Brain pericyte (primary cell): ENCODE results near the gene MATR3.
A peak's percentile ranks its signal among the peaks of the same experiment; 100 is the strongest.
"Not testable (repeated sequence)": the region's sequence is repeated elsewhere in the genome, so short reads cannot be mapped to it uniquely, and the experiment has no call there.

Source experiments
- DNase-seq: peaks from one replicate; pipeline ENCODE4 v3.0.0-alpha.2; 2012; ENCODE audit warnings: low read depth, low spot score

Gene MATR3

GRCh38 chr5:139347863-139348262, 54.3 kb downstream of the MATR3 start:
- DNase-seq: not testable (repeated sequence)

DNA sequence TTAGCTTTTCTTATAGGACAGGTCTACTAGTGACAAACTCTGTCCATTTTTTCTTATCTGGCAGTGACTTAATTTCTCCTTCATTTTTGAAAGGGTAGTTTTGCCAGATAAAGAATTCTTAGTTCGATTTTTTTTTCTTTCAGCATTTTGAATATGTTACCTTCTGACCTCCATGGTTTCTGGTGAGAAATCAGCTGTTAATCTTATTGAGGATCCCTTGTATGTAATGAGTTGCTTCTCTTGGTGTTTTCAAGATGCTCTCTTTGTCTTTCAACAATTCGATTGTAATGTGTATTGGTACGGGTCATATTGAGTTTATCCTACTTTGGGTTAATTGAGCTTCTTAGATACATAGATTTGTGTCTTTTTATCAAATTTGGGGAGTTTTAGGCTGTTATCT, 60.6 kb downstream of the MATR3 start:
- DNase-seq: no peak

GRCh38 chr5:139355900-139356299, 62.4 kb downstream of the MATR3 start:
- DNase-seq: not testable (repeated sequence)

DNA sequence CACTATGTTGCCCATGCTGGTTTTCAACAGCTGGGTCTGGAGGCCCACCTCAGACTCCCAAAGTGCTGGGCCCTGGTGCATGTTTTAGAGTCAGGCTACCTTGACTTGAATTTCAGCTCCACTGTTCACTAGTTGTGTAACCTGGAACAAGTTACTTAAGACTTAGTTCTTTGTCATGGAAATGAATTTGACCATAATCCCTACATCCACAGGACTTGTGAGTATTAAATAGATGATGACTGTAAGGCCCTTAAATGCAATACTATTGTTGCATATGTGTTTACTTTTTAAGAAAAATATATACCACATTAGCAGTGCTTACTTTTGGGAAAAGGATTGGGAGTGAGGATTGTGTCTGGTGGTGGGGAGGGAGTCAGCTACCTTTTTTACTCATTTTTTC, 64.5 kb downstream of the MATR3 start:
- DNase-seq: no peak

DNA sequence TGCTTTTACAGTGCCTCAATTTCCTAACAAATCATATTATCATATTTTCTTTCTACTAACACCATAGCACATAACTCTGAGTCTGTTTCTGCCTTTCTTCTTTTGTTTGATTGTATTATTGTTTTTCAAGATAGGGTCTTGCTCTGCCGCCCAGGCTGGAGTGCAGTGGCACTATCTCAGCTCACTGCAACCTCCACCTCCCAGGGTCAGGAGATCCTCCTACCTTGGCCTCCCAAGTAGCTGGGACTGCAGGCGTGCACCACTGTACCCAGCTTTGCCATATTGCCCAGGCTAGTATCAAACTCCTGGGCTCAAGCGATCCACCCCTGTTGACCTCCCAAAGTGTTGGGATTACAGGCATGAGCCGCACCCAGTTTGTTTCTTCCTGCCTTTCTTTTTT, 66.8 kb downstream of the MATR3 start:
- no peak for DNase-seq

GRCh38 chr5:139361835-139362429, 68.4 kb downstream of the MATR3 start:
- no peak for DNase-seq

DNA sequence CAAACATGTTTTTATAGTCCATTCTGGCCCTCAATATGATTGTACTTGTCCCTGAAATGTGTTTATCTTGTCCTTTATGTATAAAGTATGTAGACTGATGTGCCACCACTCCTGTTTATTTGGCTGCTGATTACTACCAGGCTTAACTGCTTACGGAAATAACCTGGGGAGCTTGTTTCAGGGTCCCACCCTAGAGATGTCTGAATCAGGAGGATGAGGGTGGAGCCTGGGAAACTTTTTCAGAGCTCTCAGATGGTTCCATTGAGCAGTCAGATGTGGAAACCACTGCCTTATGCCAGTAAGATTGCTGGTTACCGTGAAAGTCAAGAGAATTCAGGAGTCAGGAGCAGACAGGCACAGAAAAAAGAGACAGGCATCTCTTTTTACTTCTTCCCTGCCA, 70.4 kb downstream of the MATR3 start:
- DNase-seq: no peak

DNA sequence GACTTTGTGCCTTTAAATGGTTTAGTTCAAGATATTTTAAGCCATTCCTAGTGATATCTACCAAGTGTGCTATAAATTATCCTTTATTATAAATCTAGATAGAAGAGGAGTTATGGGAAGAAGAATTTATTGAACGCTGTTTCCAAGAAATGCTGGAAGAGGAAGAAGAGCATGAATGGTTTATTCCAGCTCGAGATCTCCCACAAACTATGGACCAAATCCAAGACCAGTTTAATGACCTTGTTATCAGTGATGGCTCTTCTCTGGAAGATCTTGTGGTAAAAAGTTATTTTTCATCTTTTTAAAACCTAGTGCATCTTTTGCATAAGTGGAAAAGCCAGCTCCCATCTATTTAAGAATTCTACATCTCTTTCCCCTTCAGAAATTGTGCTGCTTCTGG, 70.9 kb downstream of the MATR3 start:
- no peak for DNase-seq

GRCh38 chr5:139368613-139369012, 75.1 kb downstream of the MATR3 start:
- no peak for DNase-seq

DNA sequence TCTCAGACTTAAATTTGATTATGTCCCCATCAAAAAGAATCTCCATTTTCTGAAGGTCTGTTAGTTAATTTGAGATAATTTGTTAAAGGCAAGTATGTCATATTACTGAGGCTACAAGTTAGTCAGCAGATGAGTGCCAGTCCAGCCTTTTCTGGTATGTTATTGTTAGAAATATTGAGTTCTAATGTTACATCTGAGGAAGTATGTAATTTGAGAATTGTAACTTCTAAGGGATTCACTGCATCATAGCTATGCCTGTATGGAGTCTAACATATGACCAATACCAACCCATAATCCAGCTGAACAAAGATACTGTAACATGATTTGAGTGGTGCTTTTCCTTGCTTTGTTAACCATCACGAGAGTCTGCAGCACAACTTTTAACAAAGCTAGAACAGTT, 75.6 kb downstream of the MATR3 start:
- DNase-seq: peak; percentile 68

- no peak for DNase-seq
Measured at GRCh38 chr5:139371482-139372435, 78.2 kb downstream of the MATR3 start.

DNA sequence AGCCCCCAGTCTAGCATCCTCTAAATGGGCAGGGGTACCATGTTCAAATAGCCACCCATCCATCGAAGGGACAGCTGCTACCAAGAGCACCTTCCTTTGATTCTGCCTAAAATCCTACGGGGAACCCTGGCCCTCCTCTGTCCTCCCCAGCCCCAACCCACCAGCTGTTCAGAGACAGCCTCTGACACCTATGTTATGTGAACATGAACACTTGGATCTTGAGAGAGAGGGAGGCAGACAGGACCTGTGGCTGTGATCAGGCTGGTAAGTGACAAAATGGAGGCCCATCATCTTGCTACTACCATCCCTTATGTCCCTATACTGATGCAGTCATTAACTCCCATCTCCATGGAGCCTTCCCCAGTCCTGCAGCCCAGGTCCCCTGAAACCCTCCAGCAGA, 81.4 kb downstream of the MATR3 start:
- DNase-seq: no peak

- no peak for DNase-seq
Measured at GRCh38 chr5:139376364-139376763, 82.8 kb downstream of the MATR3 start.

- no peak for DNase-seq
Measured at GRCh38 chr5:139377226-139377625, 83.7 kb downstream of the MATR3 start.

- DNase-seq: no peak
Measured at GRCh38 chr5:139378101-139378825, 84.7 kb downstream of the MATR3 start.

DNA sequence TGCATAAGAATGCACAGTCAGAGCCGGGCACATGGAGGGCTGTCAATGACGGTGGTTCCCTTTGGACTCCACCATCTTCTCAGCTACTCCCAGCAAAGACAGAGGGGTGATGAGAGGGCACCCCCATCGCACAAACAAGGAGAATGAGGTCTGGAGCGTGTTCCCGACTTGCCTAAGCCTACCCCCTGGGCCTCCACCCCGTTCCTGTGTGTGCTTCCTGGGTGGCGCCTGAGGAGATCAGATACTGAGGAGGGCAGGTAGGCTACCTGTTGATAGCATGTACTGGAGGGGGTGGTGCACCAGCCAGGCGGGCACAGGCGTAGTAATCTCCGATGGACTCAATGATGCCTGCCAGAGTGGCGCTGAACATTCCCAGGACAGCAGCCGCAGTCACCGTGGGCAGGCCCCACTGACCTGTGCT, 85.4 kb downstream of the MATR3 start:
- no peak for DNase-seq

DNA sequence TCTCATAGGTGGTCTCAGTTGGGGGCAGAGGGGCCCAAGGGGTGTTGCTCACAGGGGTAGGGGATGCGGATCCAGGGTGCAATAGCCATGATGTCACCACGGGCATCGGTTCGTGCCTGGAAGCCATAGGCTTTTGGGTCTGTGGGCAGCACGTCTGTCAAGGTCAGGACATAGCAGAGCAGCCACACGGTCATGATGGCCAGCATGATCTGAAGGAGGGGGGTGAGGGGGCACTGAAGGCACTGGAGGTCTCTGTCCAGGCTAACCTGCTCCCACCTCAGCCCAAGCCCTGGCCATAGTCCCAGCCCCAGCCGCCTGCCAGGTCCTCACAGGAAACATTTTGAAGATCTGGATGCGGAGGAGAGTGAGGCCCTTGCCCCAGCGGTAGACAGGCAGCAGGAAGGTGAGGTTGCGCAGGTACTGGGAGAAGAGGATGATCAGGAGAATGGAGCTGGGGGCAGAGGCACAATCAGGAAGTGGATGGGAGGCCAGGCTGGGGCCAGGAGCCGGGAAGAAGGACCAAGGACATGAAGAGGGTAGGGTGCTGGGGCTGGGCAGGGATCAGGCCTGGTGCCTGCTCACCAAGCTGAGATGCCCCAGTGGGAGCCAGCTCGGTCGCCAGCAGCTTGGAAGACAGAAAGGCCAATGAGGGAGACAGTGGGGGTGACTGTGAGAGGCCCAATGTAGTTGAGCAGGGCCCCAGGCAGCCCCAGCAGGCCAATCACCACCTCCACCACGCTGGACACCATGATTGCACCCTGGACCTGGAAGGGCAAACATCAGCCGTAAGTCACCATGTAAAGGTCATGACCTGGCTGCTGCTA, 86.3 kb downstream of the MATR3 start:
- DNase-seq: no peak
